Measurements from ENCODE around the gene RAPGEF2.

DNA sequence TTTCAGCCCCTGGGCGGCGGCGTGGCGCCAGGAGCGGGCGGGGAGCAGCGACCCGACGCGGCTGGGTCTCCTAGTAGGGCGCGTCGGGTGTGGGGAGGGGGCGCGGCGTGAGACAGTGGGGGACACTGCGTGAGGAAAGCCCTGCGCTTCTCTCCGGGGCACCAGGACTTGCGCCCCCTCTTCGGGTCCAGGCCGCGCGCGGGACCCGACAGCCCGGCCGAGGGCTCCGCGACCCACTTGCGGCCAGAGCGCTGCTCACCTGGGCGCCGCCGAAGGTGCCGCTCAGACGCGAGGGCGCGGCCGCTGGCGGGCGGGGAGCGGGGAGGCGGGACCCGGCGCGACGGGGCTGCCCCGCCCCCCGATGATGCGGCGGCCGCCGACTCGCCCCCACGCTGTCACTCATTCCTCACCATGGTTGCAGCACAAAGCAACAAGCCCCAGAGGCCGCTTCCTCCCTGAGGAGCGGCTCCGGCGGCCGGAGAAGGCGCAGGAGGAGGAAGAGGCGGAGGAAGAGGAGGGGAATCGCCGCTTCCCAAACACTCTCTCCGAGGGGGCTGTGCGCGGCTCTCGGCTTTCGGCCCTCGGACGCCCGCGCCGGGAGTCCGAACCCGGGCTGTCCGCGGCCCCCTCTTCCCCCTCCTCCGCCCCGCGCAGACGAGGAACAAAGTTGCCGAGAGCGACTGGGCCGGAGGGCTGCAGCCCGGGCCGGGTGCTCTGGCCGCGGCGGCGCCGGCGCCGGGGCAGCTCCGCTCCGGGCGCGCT, at the start of gene RAPGEF2:
- peak; percentile 13 for TF ChIP-seq CTCF (IDR thresholded peaks at IDR 0.05; ENCODE audit: poor library complexity)
- no peak for TF ChIP-seq EZH2 (IDR thresholded peaks at IDR 0.05; ENCODE audit: borderline replicate concordance)

Measured in hepatocyte (in vitro differentiated cells).